Measurements from ENCODE around the gene GPC2. TPM values are rescaled to one million over a fixed set of nuclear protein-coding genes. Genes with fewer than 3 reads are reported as not detected.

GPC2 gene
- total RNA-seq, 1 experiment from 2014 or later: 45.2 TPM

DNA sequence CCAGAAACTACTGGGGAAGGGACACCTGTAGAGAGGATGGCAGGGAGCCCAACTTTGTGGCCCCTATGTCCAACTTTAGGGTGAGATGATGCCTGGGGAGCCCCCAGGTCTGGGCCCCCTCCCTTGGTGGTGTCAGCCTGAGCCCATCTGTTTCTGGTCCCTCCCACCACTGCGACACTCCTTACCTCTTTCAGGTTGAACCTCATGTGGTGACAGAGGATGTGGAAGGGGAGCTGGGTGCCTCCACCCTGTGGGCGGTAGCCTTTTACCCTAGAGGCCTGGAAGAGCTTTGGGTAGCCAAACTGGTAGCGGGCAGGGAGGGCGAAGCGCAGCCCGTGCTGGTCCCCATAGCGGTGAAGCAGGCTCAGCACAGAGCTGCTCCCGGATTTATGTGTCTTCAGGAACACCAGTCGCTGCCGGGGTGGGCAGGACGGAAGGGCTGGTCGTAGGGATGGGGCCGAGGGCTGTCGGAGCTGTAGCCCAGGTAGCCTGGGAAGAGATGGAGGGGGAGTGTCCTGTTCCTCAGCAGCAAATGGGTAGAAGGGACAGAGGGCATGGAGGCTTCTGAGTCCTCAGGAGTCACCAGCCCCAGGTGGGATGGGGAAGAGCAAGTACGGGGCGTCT lies 10.8 kb downstream of the GPC2 start:
- no peak overlapping the region for H4K5ac ChIP-seq (ENCODE audit: insufficient read length, low read depth, low read length)
- H4K91ac ChIP-seq (ENCODE audit: insufficient read length, low read depth, low read length): no peak overlapping the region
- Mint-ChIP-seq H3K27me3 (ENCODE audit: low read depth) (peaks cover 30% of the 10 kb centered on the region), H3K27ac (no peak overlapping the region; a peak in 1 of 7 replicates), H3K9me3 (no peaks in the 10 kb centered on the region; a peak in 1 of 5 replicates), H3K4me3 (peak overlapping the region in 1 of 2 experiments; percentile 53; a peak in 1 of 5 replicates), H3K4me1 (peaks cover 43 to 55% of the 10 kb centered on the region in 2 experiments), H3K36me3 (ENCODE audit: insufficient read depth in 1 of 3, low read depth in 3 of 3) (peaks cover 3 to 11% (median 4%) of the 10 kb centered on the region in 3 experiments; a peak in 3 of 7 replicates)
- DNase-seq: no peak
- no peak overlapping the region for H3K27ac ChIP-seq (ENCODE audit: insufficient read length, low read depth, low read length)
- H4K8ac ChIP-seq (replicated peaks; ENCODE audit: insufficient read length, low read depth, low read length): no peak overlapping the region
- no peaks in the 10 kb centered on the region for H3K79me2 ChIP-seq (ENCODE audit: insufficient read depth, low read length)
- no peak overlapping the region for H3K23ac ChIP-seq (ENCODE audit: insufficient read length, low read depth, low read length)
- TF ChIP-seq, protein P1, sequence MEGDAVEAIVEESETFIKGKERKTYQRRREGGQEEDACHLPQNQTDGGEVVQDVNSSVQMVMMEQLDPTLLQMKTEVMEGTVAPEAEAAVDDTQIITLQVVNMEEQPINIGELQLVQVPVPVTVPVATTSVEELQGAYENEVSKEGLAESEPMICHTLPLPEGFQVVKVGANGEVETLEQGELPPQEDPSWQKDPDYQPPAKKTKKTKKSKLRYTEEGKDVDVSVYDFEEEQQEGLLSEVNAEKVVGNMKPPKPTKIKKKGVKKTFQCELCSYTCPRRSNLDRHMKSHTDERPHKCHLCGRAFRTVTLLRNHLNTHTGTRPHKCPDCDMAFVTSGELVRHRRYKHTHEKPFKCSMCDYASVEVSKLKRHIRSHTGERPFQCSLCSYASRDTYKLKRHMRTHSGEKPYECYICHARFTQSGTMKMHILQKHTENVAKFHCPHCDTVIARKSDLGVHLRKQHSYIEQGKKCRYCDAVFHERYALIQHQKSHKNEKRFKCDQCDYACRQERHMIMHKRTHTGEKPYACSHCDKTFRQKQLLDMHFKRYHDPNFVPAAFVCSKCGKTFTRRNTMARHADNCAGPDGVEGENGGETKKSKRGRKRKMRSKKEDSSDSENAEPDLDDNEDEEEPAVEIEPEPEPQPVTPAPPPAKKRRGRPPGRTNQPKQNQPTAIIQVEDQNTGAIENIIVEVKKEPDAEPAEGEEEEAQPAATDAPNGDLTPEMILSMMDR (conservative IDR thresholded peaks at IDR 0.05): no peak
- peaks cover 10% of the 10 kb centered on the region for H3K4me1 ChIP-seq (ENCODE audit: insufficient read depth, low read length)
- no peaks in the 10 kb centered on the region for H4K20me1 ChIP-seq (ENCODE audit: control insufficient read depth, insufficient read depth, insufficient read length)
- H3K27me3 ChIP-seq (ENCODE audit: insufficient read depth, low read length): no peaks in the 10 kb centered on the region; the same call in 1 of the 2 replicates
- H2BK20ac ChIP-seq (ENCODE audit: low read depth, low read length, poor library complexity, severe bottlenecking): no peak overlapping the region
- H3K9ac ChIP-seq (ENCODE audit: extremely low read depth, insufficient read length, low read length): no peak overlapping the region
- H2AFZ ChIP-seq (ENCODE audit: low read length): no peak overlapping the region
- no peak overlapping the region; the same call in 1 of the 2 replicates for H3K14ac ChIP-seq (ENCODE audit: insufficient read depth, low read length)
- WGBS (ENCODE audit: extremely low coverage, insufficient read length, low lambda C conversion rate): no CpG with 5 or more reads among the region's 16 CpGs
- no peak overlapping the region for H3K4me2 ChIP-seq (ENCODE audit: insufficient read depth, insufficient read length, low read length)
- no peak overlapping the region for H3K18ac ChIP-seq (ENCODE audit: insufficient read length, low read depth, low read length)
- no peak overlapping the region for H2BK5ac ChIP-seq (ENCODE audit: insufficient read length, low read length)
- no peak overlapping the region for H2BK12ac ChIP-seq (ENCODE audit: insufficient read length, low read depth, low read length)
- H3K4ac ChIP-seq (ENCODE audit: low read depth, low read length): no peak overlapping the region
- H2BK15ac ChIP-seq (ENCODE audit: low read depth, low read length): no peak overlapping the region
- H3T11ph ChIP-seq (ENCODE audit: low read length): no peak overlapping the region
- H3K79me1 ChIP-seq (ENCODE audit: insufficient read depth, low read depth, low read length, poor library complexity, severe bottlenecking): no peaks in the 10 kb centered on the region
- H3K9me3 ChIP-seq (ENCODE audit: control insufficient read depth, low read depth, low read length): no peaks in the 10 kb centered on the region
- peaks cover 11% of the 10 kb centered on the region for H3K23me2 ChIP-seq (ENCODE audit: insufficient read length, low read depth, low read length, poor library complexity, severe bottlenecking)
- no peak overlapping the region for H3K56ac ChIP-seq (ENCODE audit: insufficient read length, low read depth, low read length)
- H2BK120ac ChIP-seq (ENCODE audit: low read depth, low read length, poor library complexity, severe bottlenecking): no peak overlapping the region
- no peak overlapping the region for H2AK5ac ChIP-seq (ENCODE audit: insufficient read length, low read length)

Measured in H9 (cell line).